ENCODE data around the gene CRYBG1. TPM values are rescaled to one million over a fixed set of nuclear protein-coding genes. Genes with fewer than 3 reads are reported as not detected.

Gene CRYBG1
- total and polyA plus RNA-seq, 4 experiments from 2014 or later, result 20.5 to 47.1 (median 38.5) TPM

DNA sequence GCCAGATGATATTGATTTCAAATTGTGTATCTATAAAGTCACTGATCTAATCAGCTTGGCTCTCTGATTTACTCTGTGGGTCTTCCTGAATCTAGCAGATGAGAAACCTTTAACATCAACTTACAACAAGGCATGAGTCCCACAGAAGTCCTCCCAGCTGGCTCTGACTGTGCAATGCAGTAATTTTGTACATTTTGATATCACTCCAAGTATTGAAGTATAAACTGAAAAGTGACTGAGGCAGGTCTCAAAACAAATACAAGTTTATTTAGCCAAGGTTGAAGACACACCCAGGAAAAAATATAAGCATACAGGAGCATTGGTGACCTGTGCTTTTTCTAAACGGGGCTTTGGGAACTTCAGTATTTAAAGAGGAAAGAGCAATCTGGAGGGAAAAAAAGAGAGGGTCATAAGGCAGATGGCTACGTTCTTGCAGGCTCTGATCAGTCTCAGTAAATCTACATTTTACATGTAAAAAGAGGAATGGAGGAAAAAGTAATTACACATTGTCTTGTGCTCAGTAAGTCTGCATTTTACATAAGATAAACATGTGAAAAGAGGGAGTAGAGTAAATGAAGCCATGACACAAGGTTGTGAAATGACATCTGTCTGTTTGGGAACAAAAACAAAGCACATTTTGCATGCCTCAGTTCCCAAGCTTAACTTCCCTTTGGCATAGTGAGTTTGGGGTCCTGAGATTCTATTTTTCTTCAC is 59.5 kb downstream of the CRYBG1 start:
- Histone ChIP-seq H3K9me3 (ENCODE audit: control insufficient read depth in 1 of 2, low read length in 2 of 2) (no peaks in the 10 kb centered on the region), H3K27ac (ENCODE audit: low read depth, low read length) (no peak overlapping the region), H3K27me3 (ENCODE audit: insufficient read depth, low read length) (no peaks in the 10 kb centered on the region), H3K4me1 (ENCODE audit: insufficient read depth, low read length) (no peaks in the 10 kb centered on the region), H3K36me3 (ENCODE audit: insufficient read depth, low read length) (no peaks in the 10 kb centered on the region), H3K4me3 (ENCODE audit: low read length in 2 of 2) (no peak overlapping the region)
- DNase-seq, result no peak
- H3K36me3 Mint-ChIP-seq, result no peaks in the 10 kb centered on the region
- no peak overlapping the region for H3K4me3 Mint-ChIP-seq
- ChIA-PET POLR2A (ENCODE audit: partially characterized antibody) (no interaction called here), CTCF (ENCODE audit: partially characterized antibody) (interaction anchor here (0.8 kb wide), 1 partner anchor 80 kb away, joined by 3 read pairs; no protein-coding TSS in a partner anchor)
- intact Hi-C loops (cut with micrococcal nuclease), result no loop called here
- peaks cover 8 to 16% of the 10 kb centered on the region in 2 donors for H3K27me3 Mint-ChIP-seq
- no peaks in the 10 kb centered on the region for H3K9me3 Mint-ChIP-seq
- H3K4me1 Mint-ChIP-seq, result no peaks in the 10 kb centered on the region
- H3K27ac Mint-ChIP-seq, result no peak overlapping the region

DNA sequence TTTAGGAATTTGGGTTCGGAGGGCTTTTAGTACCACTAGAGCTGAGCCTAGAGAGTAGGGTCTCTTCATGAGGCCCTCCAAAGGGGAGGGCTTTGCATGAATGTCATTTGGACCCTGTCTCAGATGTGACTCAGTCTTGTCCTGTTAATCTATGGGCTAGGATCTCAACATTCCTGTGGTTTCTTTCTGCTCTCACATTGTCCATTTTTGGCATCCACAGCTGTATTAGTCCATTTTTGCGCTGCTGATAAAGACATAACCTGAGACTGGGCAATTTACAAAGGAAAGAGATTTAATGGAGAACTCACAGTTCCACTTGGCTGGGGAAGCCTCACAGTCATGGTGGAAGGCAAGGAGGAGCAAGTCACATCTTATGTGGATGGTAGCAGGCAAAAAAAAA is 61.0 kb downstream of the CRYBG1 start:
- H3K36me3 ChIP-seq (ENCODE audit: insufficient read depth, low read length), result no peaks in the 10 kb centered on the region
- peaks cover 7 to 16% of the 10 kb centered on the region in 2 donors for H3K27me3 Mint-ChIP-seq
- CTCF ChIA-PET (ENCODE audit: partially characterized antibody), result no interaction called here
- H3K27ac Mint-ChIP-seq, result no peak overlapping the region
- H3K9me3 Mint-ChIP-seq, result no peaks in the 10 kb centered on the region
- no peaks in the 10 kb centered on the region for H3K4me1 Mint-ChIP-seq
- H3K27me3 ChIP-seq (ENCODE audit: insufficient read depth, low read length), result no peaks in the 10 kb centered on the region
- H3K36me3 Mint-ChIP-seq, result no peaks in the 10 kb centered on the region
- H3K4me1 ChIP-seq (ENCODE audit: insufficient read depth, low read length), result no peaks in the 10 kb centered on the region
- no peak for DNase-seq
- no peak overlapping the region for H3K27ac ChIP-seq (ENCODE audit: low read depth, low read length)
- H3K9me3 ChIP-seq (ENCODE audit: control insufficient read depth in 1 of 2, low read length in 2 of 2), result no peaks in the 10 kb centered on the region
- no peak overlapping the region for H3K4me3 ChIP-seq (ENCODE audit: low read length in 2 of 2)
- no peak overlapping the region for H3K4me3 Mint-ChIP-seq
- POLR2A ChIA-PET (ENCODE audit: partially characterized antibody), result no interaction called here
- intact Hi-C loops (cut with micrococcal nuclease), result no loop called here

DNA sequence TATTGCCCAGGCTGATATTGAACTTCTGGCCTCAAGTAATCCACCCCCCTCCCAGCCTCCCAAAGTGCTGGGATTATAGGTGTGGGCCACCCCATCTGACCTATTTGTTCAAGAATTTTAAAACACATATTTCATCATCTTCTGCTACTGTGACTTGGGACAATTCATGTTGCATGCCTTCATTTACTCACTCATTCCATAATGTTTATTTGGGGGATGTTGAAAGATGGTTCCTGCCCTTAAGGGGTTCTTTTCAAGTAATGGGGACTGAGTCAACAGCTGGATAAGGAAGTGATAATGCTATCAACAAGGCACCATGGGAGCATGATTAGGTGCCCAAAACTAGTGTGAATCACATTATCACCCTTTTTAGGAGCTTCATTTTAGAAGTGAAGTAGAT is 62.0 kb downstream of the CRYBG1 start:
- no peaks in the 10 kb centered on the region for H3K36me3 Mint-ChIP-seq
- H3K27me3 ChIP-seq (ENCODE audit: insufficient read depth, low read length), result no peaks in the 10 kb centered on the region
- peak overlapping the region in 2 of 7 donors; percentile 11 for H3K27ac Mint-ChIP-seq
- no peak for DNase-seq
- no peaks in the 10 kb centered on the region for H3K4me1 ChIP-seq (ENCODE audit: insufficient read depth, low read length)
- H3K4me1 Mint-ChIP-seq, result no peaks in the 10 kb centered on the region
- no peak overlapping the region for H3K4me3 ChIP-seq (ENCODE audit: low read length in 2 of 2)
- POLR2A ChIA-PET (ENCODE audit: partially characterized antibody), result no interaction called here
- H3K9me3 ChIP-seq (ENCODE audit: control insufficient read depth in 1 of 2, low read length in 2 of 2), result no peaks in the 10 kb centered on the region
- H3K27ac ChIP-seq (ENCODE audit: low read depth, low read length), result no peak overlapping the region
- no peaks in the 10 kb centered on the region for H3K9me3 Mint-ChIP-seq
- intact Hi-C loops (cut with micrococcal nuclease), result no loop called here
- no peaks in the 10 kb centered on the region for H3K36me3 ChIP-seq (ENCODE audit: insufficient read depth, low read length)
- H3K27me3 Mint-ChIP-seq, result peaks cover 7 to 14% of the 10 kb centered on the region in 2 donors
- H3K4me3 Mint-ChIP-seq, result no peak overlapping the region
- CTCF ChIA-PET (ENCODE audit: partially characterized antibody), result no interaction called here

DNA sequence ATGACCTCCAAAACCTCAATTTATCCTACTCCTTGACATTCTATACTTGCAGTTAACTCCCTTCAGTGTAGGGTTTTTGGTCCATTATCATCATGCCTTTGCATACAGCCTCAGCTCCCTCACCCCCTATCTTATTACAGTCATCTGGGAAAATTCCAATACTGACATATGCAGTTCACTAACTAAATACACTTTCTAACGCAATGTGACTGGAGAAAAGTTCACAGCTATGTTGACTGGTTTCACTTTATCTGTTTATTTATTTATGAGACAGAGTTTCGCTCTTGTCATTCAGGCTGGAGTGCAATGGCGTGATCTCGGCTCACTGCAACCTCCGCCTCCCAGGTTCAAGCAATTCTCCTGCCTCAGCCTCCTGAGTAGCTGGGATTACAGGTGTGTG is 64.9 kb downstream of the CRYBG1 start:
- no peaks in the 10 kb centered on the region for H3K4me1 ChIP-seq (ENCODE audit: insufficient read depth, low read length)
- POLR2A ChIA-PET (ENCODE audit: partially characterized antibody), result no interaction called here
- no peak for DNase-seq
- CTCF ChIA-PET (ENCODE audit: partially characterized antibody), result no interaction called here
- no peaks in the 10 kb centered on the region for H3K27me3 ChIP-seq (ENCODE audit: insufficient read depth, low read length)
- H3K27ac ChIP-seq (ENCODE audit: low read depth, low read length), result no peak overlapping the region
- H3K36me3 Mint-ChIP-seq, result no peaks in the 10 kb centered on the region
- no peaks in the 10 kb centered on the region for H3K4me1 Mint-ChIP-seq
- no peaks in the 10 kb centered on the region for H3K9me3 ChIP-seq (ENCODE audit: control insufficient read depth in 1 of 2, low read length in 2 of 2)
- no peak overlapping the region for H3K27ac Mint-ChIP-seq
- H3K4me3 Mint-ChIP-seq, result no peak overlapping the region
- no peaks in the 10 kb centered on the region for H3K9me3 Mint-ChIP-seq
- no peaks in the 10 kb centered on the region for H3K36me3 ChIP-seq (ENCODE audit: insufficient read depth, low read length)
- peaks cover 1 to 4% of the 10 kb centered on the region in 2 donors for H3K27me3 Mint-ChIP-seq
- no peak overlapping the region for H3K4me3 ChIP-seq (ENCODE audit: low read length in 2 of 2)
- intact Hi-C loops (cut with micrococcal nuclease), result no loop called here

DNA sequence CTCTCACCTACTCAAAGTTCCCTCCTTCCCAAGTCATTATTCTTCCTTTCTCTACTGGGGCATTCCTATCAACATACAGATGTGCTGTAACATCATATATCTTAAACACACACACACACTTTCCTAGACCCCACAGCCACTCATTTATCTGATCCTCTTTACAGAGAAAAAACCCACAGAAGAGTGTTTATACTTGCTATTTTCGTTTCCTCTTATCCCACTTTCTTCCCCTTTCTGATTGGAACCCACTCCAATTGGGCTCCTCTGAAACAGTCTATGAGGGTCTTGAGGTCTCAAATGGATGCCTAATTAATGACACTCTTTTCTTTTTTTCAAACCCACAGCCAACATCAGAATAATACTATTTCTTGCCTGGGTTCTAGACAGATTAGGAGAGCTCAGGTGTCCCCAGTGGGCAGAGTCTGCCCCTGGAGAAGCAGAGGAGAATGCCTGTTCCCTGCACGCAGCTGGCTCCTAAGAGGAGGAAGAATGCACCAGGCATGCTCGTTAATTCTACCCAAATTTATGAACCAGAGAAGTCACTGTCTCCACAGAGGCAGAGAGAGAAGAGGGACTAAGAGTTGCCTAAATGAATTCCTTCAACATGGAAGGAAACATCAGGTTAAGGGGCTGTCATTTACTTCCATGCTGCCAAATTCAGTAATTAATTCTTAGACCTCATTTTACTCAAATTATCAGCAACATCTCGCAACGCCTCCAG is 65.9 kb downstream of the CRYBG1 start:
- POLR2A ChIA-PET (ENCODE audit: partially characterized antibody), result no interaction called here
- no peaks in the 10 kb centered on the region for H3K9me3 ChIP-seq (ENCODE audit: control insufficient read depth in 1 of 2, low read length in 2 of 2)
- no peak overlapping the region for H3K27ac ChIP-seq (ENCODE audit: low read depth, low read length)
- CTCF ChIA-PET (ENCODE audit: partially characterized antibody), result no interaction called here
- H3K4me3 Mint-ChIP-seq, result no peak overlapping the region
- DNase-seq, result no peak
- H3K27me3 Mint-ChIP-seq, result peaks cover 0 to 3% of the 10 kb centered on the region in 2 donors
- intact Hi-C loops (cut with micrococcal nuclease), result no loop called here
- no peaks in the 10 kb centered on the region for H3K9me3 Mint-ChIP-seq
- no peaks in the 10 kb centered on the region for H3K36me3 ChIP-seq (ENCODE audit: insufficient read depth, low read length)
- no peaks in the 10 kb centered on the region for H3K36me3 Mint-ChIP-seq
- no peak overlapping the region for H3K27ac Mint-ChIP-seq
- H3K4me1 Mint-ChIP-seq, result no peaks in the 10 kb centered on the region
- H3K4me1 ChIP-seq (ENCODE audit: insufficient read depth, low read length), result no peaks in the 10 kb centered on the region
- no peaks in the 10 kb centered on the region for H3K27me3 ChIP-seq (ENCODE audit: insufficient read depth, low read length)
- H3K4me3 ChIP-seq (ENCODE audit: low read length in 2 of 2), result no peak overlapping the region

DNA sequence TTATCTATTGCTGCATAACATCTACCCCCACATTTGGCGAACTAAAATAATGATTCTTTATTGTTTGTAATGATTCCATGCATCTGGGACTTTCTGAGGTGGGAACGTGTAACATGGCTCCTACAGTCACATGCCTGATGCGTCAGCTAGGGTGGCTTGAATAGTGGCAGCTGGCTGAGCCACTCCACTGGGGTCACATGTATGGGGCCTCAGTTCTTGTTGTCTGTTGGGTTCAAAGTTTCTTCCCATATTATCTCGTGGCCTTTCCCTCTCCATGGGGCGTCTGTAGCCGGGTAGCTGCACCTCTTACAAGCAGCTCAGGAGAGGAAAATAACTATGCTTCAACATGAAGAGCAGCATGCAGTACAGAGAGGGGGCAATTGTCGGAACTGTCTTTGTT is 69.9 kb downstream of the CRYBG1 start:
- Histone ChIP-seq H3K27me3 (ENCODE audit: insufficient read depth, low read length) (no peaks in the 10 kb centered on the region), H3K36me3 (ENCODE audit: insufficient read depth, low read length) (no peaks in the 10 kb centered on the region), H3K27ac (ENCODE audit: low read depth, low read length) (no peak overlapping the region), H3K4me1 (ENCODE audit: insufficient read depth, low read length) (no peaks in the 10 kb centered on the region), H3K9me3 (ENCODE audit: control insufficient read depth in 1 of 2, low read length in 2 of 2) (no peaks in the 10 kb centered on the region), H3K4me3 (ENCODE audit: low read length in 2 of 2) (no peak overlapping the region)
- H3K4me1 Mint-ChIP-seq, result no peaks in the 10 kb centered on the region
- no peaks in the 10 kb centered on the region for H3K36me3 Mint-ChIP-seq
- ChIA-PET POLR2A (ENCODE audit: partially characterized antibody) (no interaction called here), CTCF (ENCODE audit: partially characterized antibody) (no interaction called here)
- H3K9me3 Mint-ChIP-seq, result no peaks in the 10 kb centered on the region
- peaks cover 5 to 9% of the 10 kb centered on the region in 2 donors for H3K27me3 Mint-ChIP-seq
- no peak overlapping the region for H3K4me3 Mint-ChIP-seq
- intact Hi-C loops (cut with micrococcal nuclease), result no loop called here
- H3K27ac Mint-ChIP-seq, result no peak overlapping the region
- no peak for DNase-seq

DNA sequence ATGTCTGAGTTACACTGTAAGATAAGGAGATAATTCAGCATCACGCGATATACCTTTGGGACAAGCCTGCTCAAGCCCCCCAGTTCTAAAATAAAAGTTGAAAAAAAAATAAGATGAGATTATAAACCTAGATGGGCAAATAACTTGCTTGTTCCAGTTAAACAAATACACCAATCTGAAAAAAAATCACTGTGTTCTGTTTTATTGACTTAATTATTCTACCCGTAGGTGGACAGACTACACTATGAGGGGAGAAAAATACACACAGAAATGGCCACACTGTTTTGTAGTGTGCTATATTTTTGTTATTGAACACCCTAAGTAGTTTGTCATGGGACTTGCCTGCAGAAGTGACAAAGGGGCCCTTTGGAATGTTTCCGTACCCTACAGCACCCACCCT is 70.9 kb downstream of the CRYBG1 start:
- H3K4me3 ChIP-seq (ENCODE audit: low read length in 2 of 2), result no peak overlapping the region
- POLR2A ChIA-PET (ENCODE audit: partially characterized antibody), result no interaction called here
- CTCF ChIA-PET (ENCODE audit: partially characterized antibody), result no interaction called here
- peaks cover 5 to 9% of the 10 kb centered on the region in 2 donors for H3K27me3 Mint-ChIP-seq
- H3K9me3 ChIP-seq (ENCODE audit: control insufficient read depth in 1 of 2, low read length in 2 of 2), result no peaks in the 10 kb centered on the region
- no peaks in the 10 kb centered on the region for H3K27me3 ChIP-seq (ENCODE audit: insufficient read depth, low read length)
- no peaks in the 10 kb centered on the region for H3K9me3 Mint-ChIP-seq
- H3K4me1 Mint-ChIP-seq, result no peaks in the 10 kb centered on the region
- no peak overlapping the region for H3K4me3 Mint-ChIP-seq
- DNase-seq, result no peak
- H3K27ac ChIP-seq (ENCODE audit: low read depth, low read length), result no peak overlapping the region
- H3K36me3 ChIP-seq (ENCODE audit: insufficient read depth, low read length), result no peaks in the 10 kb centered on the region
- intact Hi-C loops (cut with micrococcal nuclease), result no loop called here
- H3K4me1 ChIP-seq (ENCODE audit: insufficient read depth, low read length), result no peaks in the 10 kb centered on the region
- H3K36me3 Mint-ChIP-seq, result no peaks in the 10 kb centered on the region
- no peak overlapping the region for H3K27ac Mint-ChIP-seq

Data from CD4-positive, alpha-beta memory T cell (primary cell).